Measurements from ENCODE around the gene PYGB.

PYGB gene

GRCh38 chr20:25341716-25342680, 94.1 kb downstream of the PYGB start:
- DNase-seq = no peak

DNA sequence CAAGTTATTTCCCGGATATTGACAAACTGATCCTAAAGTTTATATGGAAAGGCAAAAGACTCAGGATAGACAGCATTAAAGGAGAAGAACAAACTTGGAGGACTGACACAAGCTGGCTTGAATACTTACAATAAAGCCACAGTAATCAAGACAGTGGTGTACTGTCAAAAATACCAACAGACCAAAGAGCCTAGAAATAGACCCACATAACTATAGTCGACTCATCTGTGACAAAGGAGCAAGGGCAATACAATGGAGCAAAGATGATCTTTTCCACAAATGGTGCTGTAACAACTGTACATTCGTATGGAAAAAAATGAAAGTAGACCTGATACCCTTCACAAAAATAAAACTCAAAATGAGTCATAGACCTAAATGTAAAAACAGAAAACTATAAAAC, 96.7 kb downstream of the PYGB start:
- no peak for DNase-seq

GRCh38 chr20:25345721-25346120, 97.8 kb downstream of the PYGB start:
- no peak for DNase-seq

- no peak for DNase-seq
These were observed 98.5 kb downstream of the PYGB start for GRCh38 chr20:25346349-25346748.
